Tibial artery (tissue), 4 donors: ENCODE results near the gene RBFOX1.

ENCODE experiments used
- DNase-seq, 2 donors: peaks; one replicate each; pipeline ENCODE4 v3.0.0-alpha.2; 2019
- H3K27ac ChIP-seq, 2 donors: fragments of 200-600 bp; sonication (generic) in 1 of 2; 1 replicate in 1 of 2; 2 replicates in 1 of 2; pipeline ENCODE4 v1.5.1; 2018 to 2019; ENCODE audit warnings: mild to moderate bottlenecking in 1 of 2
- H3K27me3 ChIP-seq, 2 donors: fragments of 200-600 bp; sonication (generic) in 1 of 2; one replicate each; pipeline versions ENCODE4 v1.5.1 to v1.6.0; 2016 to 2019
- H3K36me3 ChIP-seq, 3 donors: fragments of 200-600 bp; sonication (generic) in 2 of 3; one replicate each; pipeline ENCODE4 v1.5.1; 2016 to 2019; ENCODE audit warnings: mild to moderate bottlenecking in 2 of 3
- H3K4me1 ChIP-seq, 4 donors: fragments of 200-600 bp; sonication (generic) in 2 of 4; 1 replicate in 3 of 4; 2 replicates in 1 of 4; pipeline ENCODE4 v1.5.1; 2016 to 2019
- H3K4me3 ChIP-seq, 2 donors: fragments of 200-600 bp; sonication (generic) in 1 of 2; 1 replicate in 1 of 2; 2 replicates in 1 of 2; pipeline ENCODE4 v1.5.1; 2018 to 2019; ENCODE audit warnings: mild to moderate bottlenecking in 2 of 2
- H3K9me3 ChIP-seq, 3 donors: fragments of 200-600 bp; sonication (generic) in 1 of 3; one replicate each; pipeline ENCODE4 v1.5.1; 2016 to 2019
- intact Hi-C: fragments of 100-400 bp; cut with DNase I; formaldehyde crosslinking; loops from one replicate; pipeline ENCODE4 v1.15.0; 2023; ENCODE audit warnings: low total_unique reads
- TF ChIP-seq, protein P1 (sequence below), 2 experiments: fragments of 200-600 bp in 1 of 2; fragments of 450-650 bp in 1 of 2; IDR thresholded peaks; one replicate each; pipeline ENCODE4 v1.5.1; 2017 to 2019; ENCODE audit warnings: antibody characterized with exemption in 2 of 2, mild to moderate bottlenecking in 1 of 2, moderate library complexity in 1 of 2

RBFOX1 gene

DNA sequence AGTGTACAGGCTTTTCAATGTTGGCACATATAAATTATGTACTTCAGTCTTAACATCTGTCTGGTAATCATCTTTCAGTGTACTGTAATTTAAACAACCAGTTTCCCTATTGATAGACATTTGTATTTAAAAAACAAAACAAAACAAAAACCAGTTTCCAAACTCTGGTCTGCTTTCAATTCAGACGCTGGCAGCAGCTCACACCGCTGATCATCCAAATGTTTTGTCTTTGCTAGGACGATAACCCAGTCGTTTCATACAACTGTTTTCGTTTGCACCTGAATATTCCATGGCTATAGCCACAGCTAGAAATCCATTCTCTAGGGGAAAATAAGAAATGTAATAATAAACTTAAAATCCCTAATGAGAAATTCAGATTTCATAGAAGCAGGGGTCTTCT, 47.8 kb downstream of the RBFOX1 start:
- Histone ChIP-seq H3K4me1 (no peaks in the 10 kb centered on the region), H3K27me3 (no peaks in the 10 kb centered on the region), H3K4me3 (no peak overlapping the region), H3K27ac (no peak overlapping the region), H3K9me3 (no peaks in the 10 kb centered on the region), H3K36me3 (no peaks in the 10 kb centered on the region)
- intact Hi-C loops = no loop called here
- TF ChIP-seq, protein P1, sequence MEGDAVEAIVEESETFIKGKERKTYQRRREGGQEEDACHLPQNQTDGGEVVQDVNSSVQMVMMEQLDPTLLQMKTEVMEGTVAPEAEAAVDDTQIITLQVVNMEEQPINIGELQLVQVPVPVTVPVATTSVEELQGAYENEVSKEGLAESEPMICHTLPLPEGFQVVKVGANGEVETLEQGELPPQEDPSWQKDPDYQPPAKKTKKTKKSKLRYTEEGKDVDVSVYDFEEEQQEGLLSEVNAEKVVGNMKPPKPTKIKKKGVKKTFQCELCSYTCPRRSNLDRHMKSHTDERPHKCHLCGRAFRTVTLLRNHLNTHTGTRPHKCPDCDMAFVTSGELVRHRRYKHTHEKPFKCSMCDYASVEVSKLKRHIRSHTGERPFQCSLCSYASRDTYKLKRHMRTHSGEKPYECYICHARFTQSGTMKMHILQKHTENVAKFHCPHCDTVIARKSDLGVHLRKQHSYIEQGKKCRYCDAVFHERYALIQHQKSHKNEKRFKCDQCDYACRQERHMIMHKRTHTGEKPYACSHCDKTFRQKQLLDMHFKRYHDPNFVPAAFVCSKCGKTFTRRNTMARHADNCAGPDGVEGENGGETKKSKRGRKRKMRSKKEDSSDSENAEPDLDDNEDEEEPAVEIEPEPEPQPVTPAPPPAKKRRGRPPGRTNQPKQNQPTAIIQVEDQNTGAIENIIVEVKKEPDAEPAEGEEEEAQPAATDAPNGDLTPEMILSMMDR (IDR thresholded peaks at IDR 0.05) = no peak
- DNase-seq = no peak

DNA sequence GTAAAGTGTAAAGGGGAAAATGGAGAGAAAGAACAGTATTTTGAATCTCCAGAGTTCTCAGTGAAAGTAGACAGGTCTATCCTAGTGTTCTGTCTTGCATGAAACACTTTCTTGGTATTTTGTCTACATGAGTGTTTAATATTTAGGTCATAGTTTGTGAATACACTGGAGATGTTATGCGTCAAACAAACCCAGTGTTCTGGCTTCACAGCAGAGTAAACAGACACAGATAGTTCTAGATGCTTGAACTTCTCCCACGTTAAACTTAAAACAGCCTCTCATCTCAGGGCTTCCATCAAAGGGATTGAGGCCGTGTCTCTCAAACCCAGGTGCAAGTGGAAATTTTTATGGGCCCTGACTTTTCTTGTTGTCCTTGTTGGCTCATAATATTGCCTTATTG, 48.3 kb downstream of the RBFOX1 start:
- no peaks in the 10 kb centered on the region for H3K4me1 ChIP-seq
- H3K4me3 ChIP-seq = no peak overlapping the region
- H3K27ac ChIP-seq = no peak overlapping the region
- H3K9me3 ChIP-seq = no peaks in the 10 kb centered on the region
- DNase-seq = no peak
- TF ChIP-seq, protein P1 (IDR thresholded peaks at IDR 0.05) = no peak
- intact Hi-C loops = no loop called here
- H3K36me3 ChIP-seq = no peaks in the 10 kb centered on the region
- no peaks in the 10 kb centered on the region for H3K27me3 ChIP-seq

DNA sequence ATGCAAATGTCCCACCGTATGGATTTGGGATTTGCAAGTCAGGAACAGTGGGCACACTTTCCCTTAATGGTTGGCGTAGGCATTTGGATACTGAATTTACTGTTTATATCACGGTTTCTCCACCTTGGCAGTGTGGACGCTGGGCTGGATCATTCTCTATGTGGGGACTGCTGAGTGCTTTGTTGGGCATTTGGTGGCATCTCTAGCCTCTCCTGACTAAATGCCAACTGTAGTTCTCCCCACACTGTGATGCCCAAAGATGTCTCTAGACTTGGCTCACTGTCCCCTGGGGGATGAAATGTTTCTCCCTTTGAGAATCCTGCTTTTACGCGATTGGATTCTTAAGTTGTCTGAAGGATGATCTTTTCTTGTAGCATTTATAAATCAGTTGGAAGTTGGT, 49.0 kb downstream of the RBFOX1 start:
- no peaks in the 10 kb centered on the region for H3K27me3 ChIP-seq
- H3K36me3 ChIP-seq = no peaks in the 10 kb centered on the region
- intact Hi-C loops = no loop called here
- H3K9me3 ChIP-seq = no peaks in the 10 kb centered on the region
- TF ChIP-seq, protein P1 (IDR thresholded peaks at IDR 0.05) = no peak
- no peaks in the 10 kb centered on the region for H3K4me1 ChIP-seq
- DNase-seq = no peak
- H3K27ac ChIP-seq = no peak overlapping the region
- H3K4me3 ChIP-seq = no peak overlapping the region

DNA sequence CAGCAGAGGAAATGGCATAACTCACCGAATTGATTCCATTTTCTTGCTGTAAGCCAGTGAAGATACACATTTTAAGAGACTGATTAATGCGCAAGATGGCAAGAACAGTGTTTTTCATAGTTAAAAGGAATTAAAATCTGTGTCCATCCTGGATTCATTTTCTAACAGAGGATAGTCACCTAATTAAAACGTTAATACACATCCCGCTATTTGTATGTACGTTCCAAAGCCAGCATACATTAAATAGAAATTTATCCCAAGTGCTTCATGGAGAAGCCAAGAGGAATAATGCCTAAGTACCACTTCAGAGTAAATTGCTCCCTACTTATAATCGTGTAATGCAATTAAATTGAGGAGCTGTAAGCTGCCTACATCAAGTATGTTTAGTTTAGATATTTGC, 49.9 kb downstream of the RBFOX1 start:
- intact Hi-C loops = no loop called here
- no peak for DNase-seq
- Histone ChIP-seq H3K4me3 (no peak overlapping the region), H3K9me3 (no peaks in the 10 kb centered on the region), H3K36me3 (no peaks in the 10 kb centered on the region), H3K4me1 (no peaks in the 10 kb centered on the region), H3K27me3 (no peaks in the 10 kb centered on the region), H3K27ac (no peak overlapping the region)
- TF ChIP-seq, protein P1 (IDR thresholded peaks at IDR 0.05) = no peak

DNA sequence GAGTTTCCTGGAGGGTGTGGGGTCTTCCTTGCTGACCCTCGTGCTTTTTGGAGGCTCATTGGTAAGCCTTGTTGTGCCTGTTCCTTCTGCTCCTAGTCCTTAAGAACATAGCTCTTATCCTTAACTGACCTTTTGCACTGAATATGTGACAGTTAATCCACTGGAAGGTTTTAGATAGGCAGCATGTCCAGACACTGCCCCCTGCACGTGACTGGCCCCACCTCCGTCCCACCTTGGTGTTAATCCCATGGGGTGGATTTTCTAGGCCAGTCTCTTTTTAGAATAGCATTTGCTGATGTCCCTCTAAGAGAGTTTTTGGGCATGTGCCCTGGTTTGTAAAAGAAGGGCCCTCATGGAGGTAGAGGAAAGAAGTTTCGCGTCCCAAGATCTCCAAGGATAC, 58.3 kb downstream of the RBFOX1 start:
- no peak for DNase-seq
- intact Hi-C loops = no loop called here
- no peaks in the 10 kb centered on the region for H3K4me1 ChIP-seq
- no peaks in the 10 kb centered on the region for H3K27me3 ChIP-seq
- H3K9me3 ChIP-seq = no peaks in the 10 kb centered on the region
- TF ChIP-seq, protein P1 (IDR thresholded peaks at IDR 0.05) = no peak
- H3K4me3 ChIP-seq = no peak overlapping the region
- no peaks in the 10 kb centered on the region for H3K36me3 ChIP-seq
- no peak overlapping the region for H3K27ac ChIP-seq

DNA sequence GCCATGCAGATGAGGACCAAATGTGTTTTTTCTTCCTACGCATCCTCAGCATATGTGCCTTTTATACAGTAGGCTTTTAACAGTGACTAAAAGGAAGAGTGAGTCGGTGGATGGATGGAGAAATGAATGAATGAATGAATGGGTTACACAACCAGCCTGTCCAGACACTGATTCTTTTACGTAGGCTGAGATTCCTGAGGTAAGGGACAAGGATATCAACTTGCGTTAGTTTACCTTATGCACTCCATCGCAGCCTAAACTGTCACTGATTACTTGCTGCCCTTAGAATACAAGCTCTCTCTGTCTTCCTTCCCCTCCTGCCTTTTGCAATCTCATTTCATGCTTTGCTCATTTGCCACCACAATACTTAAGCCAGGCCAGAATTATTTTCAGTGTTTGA, 59.0 kb downstream of the RBFOX1 start:
- no peak overlapping the region for H3K27ac ChIP-seq
- H3K4me3 ChIP-seq = no peak overlapping the region
- H3K27me3 ChIP-seq = no peaks in the 10 kb centered on the region
- intact Hi-C loops = no loop called here
- H3K9me3 ChIP-seq = no peaks in the 10 kb centered on the region
- no peak for DNase-seq
- H3K4me1 ChIP-seq = no peaks in the 10 kb centered on the region
- H3K36me3 ChIP-seq = no peaks in the 10 kb centered on the region
- TF ChIP-seq, protein P1 (IDR thresholded peaks at IDR 0.05) = no peak
